Neural cell (in vitro differentiated cells): Measurements from ENCODE around the gene CFDP1.

ENCODE experiments used
- EZH2 ChIP-seq: fragments of 200-600, 300-800 bp; shearing (Covaris generic), sonication (generic); IDR thresholded peaks from 2 replicates; pipeline ENCODE4 v1.6.1; 2014; ENCODE audit warnings: antibody characterized with exemption, low read length, borderline replicate concordance, mild to moderate bottlenecking; ENCODE audit not compliant: insufficient read depth, poor library complexity, severe bottlenecking
- POLR2AphosphoS5 ChIP-seq: IDR thresholded peaks from 2 replicates; pipeline ENCODE4 v1.6.1; 2012
- REST ChIP-seq: IDR thresholded peaks from 2 replicates; pipeline ENCODE4 v1.6.1; 2012; ENCODE audit warnings: borderline replicate concordance
- TAF1 ChIP-seq: IDR thresholded peaks from 2 replicates; pipeline ENCODE4 v1.6.1; 2012; ENCODE audit warnings: low read depth
- TF ChIP-seq, protein P1 (sequence below): fragments of 450-650 bp; IDR thresholded peaks from 2 replicates; pipeline ENCODE4 v1.5.1; 2014; ENCODE audit warnings: antibody characterized with exemption, mild to moderate bottlenecking, moderate library complexity; ENCODE audit not compliant: poor library complexity, severe bottlenecking

DNA sequence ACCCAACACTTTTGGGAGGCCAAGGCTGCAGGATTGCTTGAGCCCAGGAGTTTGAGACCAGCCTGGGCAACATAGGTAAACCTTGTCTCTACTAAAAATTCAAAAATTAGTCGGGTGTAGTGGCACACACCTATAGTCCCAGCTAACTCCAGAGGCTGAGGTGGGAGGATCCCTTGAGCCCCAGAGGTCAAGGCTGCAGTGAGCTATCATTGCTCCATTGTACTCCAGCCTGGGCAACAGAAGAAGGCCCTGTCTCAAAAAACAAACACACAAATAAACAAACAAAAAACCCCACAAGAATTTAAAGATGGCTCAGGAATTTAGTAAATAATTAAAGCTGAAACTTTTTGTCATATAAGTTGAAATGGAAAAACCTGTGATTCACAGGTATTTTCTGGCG, 33.5 kb upstream of the CFDP1 start:
- TF ChIP-seq EZH2: no peak
- TF ChIP-seq, protein P1, sequence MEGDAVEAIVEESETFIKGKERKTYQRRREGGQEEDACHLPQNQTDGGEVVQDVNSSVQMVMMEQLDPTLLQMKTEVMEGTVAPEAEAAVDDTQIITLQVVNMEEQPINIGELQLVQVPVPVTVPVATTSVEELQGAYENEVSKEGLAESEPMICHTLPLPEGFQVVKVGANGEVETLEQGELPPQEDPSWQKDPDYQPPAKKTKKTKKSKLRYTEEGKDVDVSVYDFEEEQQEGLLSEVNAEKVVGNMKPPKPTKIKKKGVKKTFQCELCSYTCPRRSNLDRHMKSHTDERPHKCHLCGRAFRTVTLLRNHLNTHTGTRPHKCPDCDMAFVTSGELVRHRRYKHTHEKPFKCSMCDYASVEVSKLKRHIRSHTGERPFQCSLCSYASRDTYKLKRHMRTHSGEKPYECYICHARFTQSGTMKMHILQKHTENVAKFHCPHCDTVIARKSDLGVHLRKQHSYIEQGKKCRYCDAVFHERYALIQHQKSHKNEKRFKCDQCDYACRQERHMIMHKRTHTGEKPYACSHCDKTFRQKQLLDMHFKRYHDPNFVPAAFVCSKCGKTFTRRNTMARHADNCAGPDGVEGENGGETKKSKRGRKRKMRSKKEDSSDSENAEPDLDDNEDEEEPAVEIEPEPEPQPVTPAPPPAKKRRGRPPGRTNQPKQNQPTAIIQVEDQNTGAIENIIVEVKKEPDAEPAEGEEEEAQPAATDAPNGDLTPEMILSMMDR: no peak
- TF ChIP-seq REST: no peak
- TF ChIP-seq POLR2AphosphoS5: no peak
- TF ChIP-seq TAF1: no peak
